CD4-positive, alpha-beta T cell treated with Interleukin-17A for 4 hours (primary cell): ENCODE results near the gene HOXC13.

Experiments
- DNase-seq: peaks from one replicate; pipeline ENCODE4 v3.0.0-alpha.2; 2020; ENCODE audit warnings: mixed read lengths

HOXC13 gene

GRCh38 chr12:53939141-53940108 is 794 bp downstream of the HOXC13 start:
- no peak for DNase-seq

DNA sequence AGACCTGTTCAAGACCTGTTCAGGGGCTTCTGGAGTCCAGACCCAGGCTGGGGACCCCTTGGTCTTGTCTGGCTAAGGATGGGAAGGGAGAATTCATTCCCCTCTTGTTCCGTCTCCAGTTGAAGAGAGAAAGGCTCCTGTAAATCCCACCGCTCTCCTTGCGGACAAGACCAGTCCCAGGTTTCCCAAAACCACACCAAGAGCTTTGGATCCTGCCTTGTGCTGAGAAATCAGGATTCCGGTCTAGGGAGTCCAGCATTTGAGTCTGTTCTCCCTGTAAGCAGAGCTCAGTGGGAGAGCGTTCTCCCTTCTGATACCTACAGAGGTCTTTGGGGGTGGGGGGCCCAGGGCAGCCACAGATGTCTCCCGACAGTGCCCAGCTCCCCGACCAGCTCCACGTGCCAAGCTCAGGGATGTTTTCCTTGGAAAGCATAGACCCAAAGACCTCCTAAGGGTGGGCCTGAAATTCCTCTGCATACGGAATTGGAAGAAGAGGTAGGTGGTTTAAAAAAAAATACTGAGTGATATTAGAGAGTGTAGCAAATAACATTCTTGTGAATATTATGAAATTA is 1.9 kb downstream of the HOXC13 start:
- no peak for DNase-seq

GRCh38 chr12:53941187-53941586 is 2.6 kb downstream of the HOXC13 start:
- DNase-seq = no peak

DNA sequence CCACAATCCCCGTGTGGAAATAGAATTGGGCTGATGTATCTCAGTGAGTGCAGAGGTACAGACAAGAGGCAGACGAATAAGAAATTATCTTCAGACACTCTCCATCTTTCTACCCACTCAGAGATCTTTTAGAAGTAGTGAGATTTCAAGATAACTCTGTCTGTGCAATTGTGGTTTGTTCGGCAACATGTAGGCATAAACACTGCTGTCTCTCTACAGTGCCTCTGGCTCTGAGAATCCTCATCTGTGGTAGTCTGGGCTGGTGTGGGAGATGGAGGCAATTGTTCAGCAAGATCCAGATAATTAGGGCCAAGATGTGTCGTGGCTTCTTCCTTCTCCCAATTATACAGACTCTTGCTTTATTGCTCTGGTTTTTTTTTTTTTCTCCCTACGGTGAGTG is 3.1 kb downstream of the HOXC13 start:
- no peak for DNase-seq

GRCh38 chr12:53942467-53942997 is 3.9 kb downstream of the HOXC13 start:
- no peak for DNase-seq

- DNase-seq = no peak
Observed at GRCh38 chr12:53944209-53944608, 5.6 kb downstream of the HOXC13 start.

GRCh38 chr12:53944907-53945847 is 6.5 kb downstream of the HOXC13 start:
- DNase-seq = no peak

- DNase-seq = no peak
Observed at GRCh38 chr12:53947743-53948142, 9.1 kb downstream of the HOXC13 start.

GRCh38 chr12:53948650-53949593 is 10.3 kb downstream of the HOXC13 start:
- no peak for DNase-seq

DNA sequence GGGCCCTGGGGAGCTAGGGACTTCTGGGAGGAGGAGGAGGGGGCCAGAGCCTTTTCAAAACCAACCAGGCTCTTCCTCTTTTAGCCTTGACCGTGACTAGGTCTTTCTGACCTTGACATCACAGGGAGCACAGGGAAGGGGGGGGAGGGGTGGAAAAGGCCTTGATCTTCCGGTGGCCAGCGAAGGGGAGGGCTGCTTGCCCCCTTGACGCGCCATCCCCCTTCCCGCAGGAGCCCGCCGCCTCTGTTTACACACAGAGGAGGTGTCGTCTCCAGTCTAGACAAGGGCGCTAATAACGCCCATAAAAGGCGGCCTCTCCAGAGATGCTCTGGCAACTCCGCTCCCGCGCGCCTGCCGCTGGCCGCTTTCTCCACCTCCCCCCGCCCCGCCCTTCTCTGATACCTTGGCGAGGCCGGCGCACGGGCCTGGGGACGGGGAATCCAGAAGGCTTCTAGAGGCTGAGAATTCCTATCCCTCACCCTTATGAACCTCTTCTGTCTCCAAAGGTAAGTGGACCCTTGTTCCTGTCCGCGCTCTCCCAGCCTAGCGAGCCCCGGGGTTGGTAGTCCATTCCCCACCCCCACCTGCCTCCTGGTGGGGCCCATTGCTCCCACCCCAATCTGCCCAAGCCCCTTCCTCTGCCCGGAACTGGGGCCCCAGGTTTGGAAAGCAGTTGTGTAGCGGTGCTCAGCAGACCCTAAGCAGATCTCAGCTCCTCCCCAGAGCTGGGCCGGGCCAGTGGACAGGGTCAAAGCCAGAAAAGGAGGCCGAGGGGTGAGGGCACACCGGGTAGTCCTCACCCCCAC is 11.2 kb downstream of the HOXC13 start:
- no peak for DNase-seq

DNA sequence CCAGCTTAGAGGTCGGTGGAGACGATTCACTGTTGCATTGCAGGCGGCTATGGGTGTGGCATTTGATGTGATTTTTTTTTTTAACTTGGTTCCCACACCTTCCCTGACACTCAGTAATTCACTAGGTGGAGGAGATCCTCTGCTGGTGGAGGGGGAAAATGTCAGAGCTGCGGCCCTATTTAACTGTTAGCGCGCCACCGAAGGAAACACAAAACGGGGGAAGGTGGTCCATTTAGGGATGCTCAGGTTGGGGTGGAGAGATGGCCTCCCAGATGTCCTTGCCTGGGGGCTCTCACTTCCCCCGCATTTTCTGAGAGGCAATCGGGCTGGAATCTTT is 11.8 kb downstream of the HOXC13 start:
- DNase-seq = no peak

- DNase-seq = no peak
Observed at GRCh38 chr12:53950789-53951576, 12.4 kb downstream of the HOXC13 start.

DNA sequence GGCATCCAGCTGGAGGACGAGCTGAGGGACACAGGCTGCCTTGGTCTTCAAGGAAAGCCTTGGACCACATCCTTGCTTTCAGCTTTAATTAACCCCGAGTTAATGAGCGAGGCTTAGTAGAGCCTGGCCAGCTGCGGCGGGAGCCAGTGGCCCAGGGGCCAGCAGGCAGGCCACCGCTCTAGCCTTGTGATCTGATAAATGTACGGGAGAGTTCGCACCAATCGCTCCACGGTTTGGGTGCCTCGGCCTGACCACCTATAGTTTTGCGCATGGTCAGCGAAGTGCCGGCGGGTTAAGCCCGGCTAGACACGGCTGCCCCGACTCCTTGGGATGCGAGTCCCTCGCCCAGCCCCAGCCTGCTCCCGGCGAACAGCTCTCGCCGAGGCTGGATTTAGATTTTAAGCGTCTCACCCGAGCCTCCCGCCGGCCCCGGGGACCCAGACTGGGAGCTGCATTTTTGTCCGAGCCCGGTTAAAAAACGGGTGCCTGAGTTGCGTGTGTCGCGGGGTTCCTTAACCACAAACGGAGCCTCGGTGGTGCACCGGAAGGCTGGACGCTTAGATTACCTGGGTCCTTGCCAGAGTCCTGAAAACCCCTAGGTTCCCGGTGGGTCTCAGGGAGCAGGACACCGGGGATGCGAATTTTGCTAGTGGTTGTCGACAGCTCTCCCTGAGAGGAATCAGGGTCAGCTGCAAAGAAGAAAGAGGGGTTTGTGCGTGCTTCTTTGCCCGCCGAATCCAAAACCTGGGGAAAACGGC is 13.1 kb downstream of the HOXC13 start:
- no peak for DNase-seq

- no peak for DNase-seq
Observed at GRCh38 chr12:53952335-53952694, 13.7 kb downstream of the HOXC13 start.

GRCh38 chr12:53952871-53953734 is 14.5 kb downstream of the HOXC13 start:
- DNase-seq = no peak

DNA sequence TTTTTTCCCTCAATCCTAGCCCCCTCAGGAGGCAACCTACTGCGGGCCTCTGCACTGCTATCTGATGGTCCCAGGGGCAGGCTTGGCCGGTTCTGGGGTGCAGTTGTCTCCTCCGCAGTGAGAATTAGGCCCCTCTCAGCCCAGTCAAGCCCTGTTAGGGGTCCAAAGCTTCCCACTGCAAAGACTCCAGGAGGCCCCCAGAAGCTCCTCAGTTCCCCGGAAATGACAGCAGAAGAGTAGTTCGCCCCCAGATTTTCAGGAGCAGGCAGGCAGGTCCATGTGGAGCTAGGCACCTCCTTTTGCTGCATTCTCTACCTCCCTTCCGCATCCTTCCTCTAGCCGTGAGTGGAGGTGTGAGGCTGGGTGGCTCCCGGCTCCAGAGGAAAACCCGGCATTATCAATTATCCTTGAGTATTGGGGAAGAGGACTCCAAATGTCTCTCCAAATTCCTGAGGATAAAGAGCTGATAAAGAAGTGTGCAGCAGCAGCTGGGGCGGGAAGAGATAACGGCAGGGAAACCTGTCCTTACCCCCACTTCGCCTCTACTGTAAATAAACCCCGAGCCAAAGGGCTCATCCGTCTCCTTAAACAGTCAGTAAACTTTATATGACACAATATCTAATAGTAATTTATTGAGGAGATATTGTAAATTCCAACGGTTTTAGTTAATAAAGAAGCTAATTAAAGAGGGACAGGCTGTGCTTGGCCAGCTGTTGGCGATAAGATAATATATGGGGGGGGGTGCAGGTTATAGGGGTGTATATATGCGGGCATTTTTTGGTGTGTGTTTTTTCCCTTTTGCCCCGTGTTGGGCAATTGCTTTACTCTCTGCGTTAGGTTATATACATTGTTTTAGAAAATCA is 15.4 kb downstream of the HOXC13 start:
- DNase-seq = no peak

- no peak for DNase-seq
Observed at GRCh38 chr12:53954694-53955035, 16.0 kb downstream of the HOXC13 start, which contains the start of gene HOXC12. Gene HOXC12 (plus strand): TSS chr12:53954903. CDS start chr12:53954930, 27 bp downstream.
